ENCODE results near the gene TPBGL.
"Not testable (repeated sequence)": the region's sequence is repeated elsewhere in the genome, so short reads cannot be mapped to it uniquely, and the experiment has no call there.

The TPBGL gene

GRCh38 chr11:75271730-75272129 lies 31.2 kb downstream of the TPBGL start:
- intact Hi-C loops (cut with DNase I; ENCODE audit: low total_unique reads) = no loop called here
- H3K4me1 ChIP-seq = no peaks in the 10 kb centered on the region

GRCh38 chr11:75272391-75272790 lies 31.8 kb downstream of the TPBGL start:
- intact Hi-C loops (cut with DNase I; ENCODE audit: low total_unique reads) = no loop called here
- Histone ChIP-seq H3K4me1 (no peaks in the 10 kb centered on the region), H3K9me3 (no peaks in the 10 kb centered on the region), H3K27me3 (no peaks in the 10 kb centered on the region), H3K4me3 (no peak overlapping the region), H3K36me3 (peaks cover 0 to 41% (median 32%) of the 10 kb centered on the region in 3 donors), H3K27ac (no peak overlapping the region)
- TF ChIP-seq CTCF (IDR thresholded peaks at IDR 0.05) = no peak
- peak; percentile 5 to 46 for DNase-seq

More at GRCh38 chr11:75271730-75272129, 31.2 kb downstream of the TPBGL start:
- Histone ChIP-seq H3K4me3 (no peak overlapping the region), H3K27me3 (no peaks in the 10 kb centered on the region), H3K27ac (no peak overlapping the region), H3K36me3 (peaks cover 0 to 41% (median 30%) of the 10 kb centered on the region in 3 donors), H3K9me3 (no peaks in the 10 kb centered on the region)
- no peak for TF ChIP-seq CTCF (IDR thresholded peaks at IDR 0.05)
- peak in 1 of 2 donors; percentile 27 for DNase-seq

GRCh38 chr11:75272821-75273301 lies 32.3 kb downstream of the TPBGL start:
- TF ChIP-seq CTCF (IDR thresholded peaks at IDR 0.05) = no peak
- Histone ChIP-seq H3K4me1 (no peaks in the 10 kb centered on the region), H3K9me3 (no peaks in the 10 kb centered on the region), H3K36me3 (peaks cover 0 to 41% (median 37%) of the 10 kb centered on the region in 3 donors), H3K27me3 (no peaks in the 10 kb centered on the region), H3K4me3 (no peak overlapping the region), H3K27ac (no peak overlapping the region)
- intact Hi-C loops (cut with DNase I; ENCODE audit: low total_unique reads) = no loop called here
- peak; percentile 6 to 58 for DNase-seq

- Histone ChIP-seq H3K9me3 (no peaks in the 10 kb centered on the region), H3K4me1 (no peaks in the 10 kb centered on the region), H3K4me3 (no peak overlapping the region), H3K27ac (no peak overlapping the region), H3K36me3 (peaks cover 0 to 49% (median 43%) of the 10 kb centered on the region in 3 donors), H3K27me3 (no peaks in the 10 kb centered on the region)
- intact Hi-C loops (cut with DNase I; ENCODE audit: low total_unique reads) = no loop called here
- TF ChIP-seq CTCF (IDR thresholded peaks at IDR 0.05) = no peak
- DNase-seq = peak; percentile 10 to 46
Observed at GRCh38 chr11:75273411-75274391, 33.1 kb downstream of the TPBGL start.

- peaks cover 0 to 55% (median 36%) of the 10 kb centered on the region in 3 donors for H3K36me3 ChIP-seq
- DNase-seq = peak in 1 of 2 donors; percentile 8
- intact Hi-C loops (cut with DNase I; ENCODE audit: low total_unique reads); H3K9me3 ChIP-seq; H3K27me3 ChIP-seq; H3K4me3 ChIP-seq; H3K4me1 ChIP-seq; H3K27ac ChIP-seq: not testable (repeated sequence)
Observed at GRCh38 chr11:75274716-75275115, 34.1 kb downstream of the TPBGL start.

GRCh38 chr11:75275581-75275980 lies 35.0 kb downstream of the TPBGL start:
- Histone ChIP-seq H3K4me1 (peaks cover 0 to 4% (median 0%) of the 10 kb centered on the region in 4 donors), H3K27me3 (no peaks in the 10 kb centered on the region), H3K4me3 (no peak overlapping the region), H3K9me3 (no peaks in the 10 kb centered on the region), H3K27ac (no peak overlapping the region), H3K36me3 (peaks cover 0 to 57% (median 36%) of the 10 kb centered on the region in 3 donors)
- no peak for TF ChIP-seq CTCF (IDR thresholded peaks at IDR 0.05)
- DNase-seq = peak; percentile 70 to 75
- intact Hi-C loops (cut with DNase I; ENCODE audit: low total_unique reads) = no loop called here
